Nucleus accumbens (tissue), 56 donors: Measurements from ENCODE around the gene DMRTC2.

ENCODE experiments used
- DNase-seq, 56 donors: peaks; one replicate each; lab custom pipeline; 2025; lab: John Stamatoyannopoulos, UW

Gene DMRTC2

GRCh38 chr19:41886761-41887710 is 42.2 kb downstream of the DMRTC2 start:
- no peak for DNase-seq

DNA sequence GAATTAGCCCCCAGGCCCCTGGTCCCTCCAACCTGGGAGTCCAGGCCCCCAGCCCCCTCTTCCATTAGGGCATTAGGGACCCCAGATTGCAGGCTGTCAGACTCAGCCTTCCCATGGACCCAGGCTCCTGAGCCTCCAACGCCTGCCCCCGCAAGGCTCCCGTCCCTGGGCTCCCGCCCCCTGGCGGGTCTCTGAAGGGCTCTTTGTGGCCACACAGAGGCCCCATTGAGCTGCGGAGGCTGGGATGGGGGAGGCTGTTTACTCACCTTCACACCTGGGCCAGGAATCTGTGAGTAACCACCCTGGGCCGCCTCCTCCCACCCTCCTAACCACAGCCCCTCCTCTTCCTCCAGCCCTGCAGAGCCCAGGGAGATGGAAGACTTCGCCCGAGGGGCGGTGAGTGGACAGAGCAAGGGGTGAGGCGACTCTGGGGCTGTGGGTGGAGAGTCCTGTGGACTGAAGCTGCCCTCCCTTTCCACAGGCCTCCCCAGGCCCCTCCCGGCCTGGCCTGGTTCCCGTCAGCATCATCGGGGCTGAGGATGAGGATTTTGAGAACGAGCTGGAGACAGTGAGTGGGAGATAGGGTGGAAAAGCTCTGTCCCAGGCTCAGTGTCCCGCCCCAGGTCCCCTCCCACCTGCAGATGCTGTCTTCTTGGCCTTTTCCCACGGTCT is 43.0 kb downstream of the DMRTC2 start:
- peak in 43 of 56 donors; percentile 6 to 76 (median 41) for DNase-seq

DNA sequence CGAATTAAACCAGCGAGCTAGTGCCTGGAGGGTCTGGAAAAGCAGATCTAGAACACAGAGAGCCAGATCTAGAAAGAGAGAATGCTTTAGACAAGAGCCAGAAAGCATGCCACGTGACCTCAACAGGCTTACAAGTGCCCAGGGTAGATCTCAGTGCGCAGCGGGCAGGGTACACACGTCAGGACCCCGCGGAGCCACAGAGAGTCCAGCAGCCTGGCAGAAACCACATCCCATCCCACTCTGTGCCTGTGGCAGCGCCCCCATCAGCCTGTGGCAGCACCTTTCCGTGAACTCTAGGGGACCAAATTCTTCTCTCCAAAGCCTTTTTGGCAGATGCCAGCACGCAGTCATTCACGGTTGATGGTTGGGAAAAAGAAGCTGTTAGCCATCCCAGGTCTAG is 44.1 kb downstream of the DMRTC2 start:
- no peak for DNase-seq

- DNase-seq, result no peak
Observed at GRCh38 chr19:41889896-41890295, 45.1 kb downstream of the DMRTC2 start.

- no peak for DNase-seq
Observed at GRCh38 chr19:41890936-41891335, 46.1 kb downstream of the DMRTC2 start.

DNA sequence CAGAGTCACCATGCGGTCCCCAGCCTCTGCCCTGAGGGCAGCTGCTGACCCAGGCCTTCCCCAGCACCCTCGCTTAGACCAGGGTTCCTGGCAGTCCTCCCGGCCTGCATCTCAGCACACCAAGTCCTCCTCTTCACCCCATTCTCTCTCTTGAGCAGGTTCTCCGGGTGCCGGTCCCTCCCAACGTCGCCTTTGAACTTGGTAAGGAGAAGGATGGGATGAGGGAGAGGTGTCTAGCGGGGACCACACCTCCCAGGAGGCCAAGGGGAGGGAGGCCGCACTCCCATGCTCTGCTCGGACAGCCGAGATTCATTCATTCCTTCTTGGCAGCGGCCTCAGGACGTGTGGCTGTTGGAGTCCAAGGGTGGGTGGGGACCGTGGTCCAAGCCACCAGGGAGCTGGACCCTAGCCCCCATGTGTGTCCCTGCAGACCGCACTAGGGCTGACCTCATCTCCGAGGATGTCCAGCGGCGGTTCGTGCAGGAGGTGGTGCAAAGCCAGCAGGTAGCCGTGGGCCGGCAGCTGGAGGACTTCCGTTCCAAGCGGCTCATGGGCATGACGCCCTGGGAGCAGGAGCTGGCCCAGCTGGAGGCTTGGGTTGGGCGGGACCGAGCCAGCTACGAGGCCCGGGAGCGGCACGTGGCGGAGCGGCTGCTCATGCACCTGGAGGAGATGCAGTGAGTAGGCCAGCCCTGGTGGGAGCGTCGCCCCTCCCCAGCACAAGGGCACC is 47.5 kb downstream of the DMRTC2 start:
- no peak for DNase-seq

DNA sequence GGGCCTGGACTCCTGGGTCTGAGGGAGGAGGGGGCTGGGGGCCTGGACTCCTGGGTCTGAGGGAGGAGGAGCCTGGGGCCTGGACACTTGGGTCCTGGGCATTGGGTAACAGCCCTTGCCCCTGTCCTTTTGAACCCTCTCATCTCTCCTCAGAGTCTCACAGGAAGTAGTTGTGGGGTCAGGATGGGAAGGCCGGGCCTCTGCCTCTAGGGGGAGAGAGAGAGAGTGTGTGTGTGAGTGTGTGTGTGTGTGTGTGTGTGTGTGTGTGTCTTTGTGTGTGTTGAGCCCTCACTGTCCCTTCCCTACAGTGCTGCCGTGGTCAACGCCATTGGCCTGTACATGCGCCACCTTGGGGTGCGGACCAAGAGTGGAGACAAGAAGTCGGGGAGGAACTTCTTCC is 49.1 kb downstream of the DMRTC2 start:
- DNase-seq, result no peak

DNA sequence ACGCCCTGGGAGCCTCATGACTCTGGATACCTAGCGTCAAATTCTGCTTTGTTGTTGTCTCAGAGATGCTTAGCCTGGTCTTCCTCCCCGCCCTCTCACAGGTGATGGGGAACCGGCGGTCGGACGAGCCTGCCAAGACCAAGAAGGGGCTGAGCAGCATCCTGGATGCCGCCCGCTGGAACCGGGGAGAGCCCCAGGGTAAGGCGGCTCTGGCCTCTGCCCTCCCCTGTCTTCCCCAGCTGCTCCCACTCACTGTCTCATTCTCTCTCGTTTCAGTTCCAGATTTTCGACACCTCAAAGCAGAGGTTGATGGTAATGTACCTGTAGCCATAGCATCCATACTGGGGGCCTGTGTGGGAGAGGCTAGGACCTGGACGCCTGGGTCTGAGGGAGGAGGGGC is 49.5 kb downstream of the DMRTC2 start:
- DNase-seq, result no peak

- DNase-seq, result no peak
Observed at GRCh38 chr19:41895745-41896580, 51.1 kb downstream of the DMRTC2 start.

GRCh38 chr19:41896581-41896942 is 51.7 kb downstream of the DMRTC2 start:
- DNase-seq, result no peak

GRCh38 chr19:41897181-41897580 is 52.3 kb downstream of the DMRTC2 start:
- no peak for DNase-seq

GRCh38 chr19:41897820-41898219 is 53.0 kb downstream of the DMRTC2 start:
- no peak for DNase-seq

DNA sequence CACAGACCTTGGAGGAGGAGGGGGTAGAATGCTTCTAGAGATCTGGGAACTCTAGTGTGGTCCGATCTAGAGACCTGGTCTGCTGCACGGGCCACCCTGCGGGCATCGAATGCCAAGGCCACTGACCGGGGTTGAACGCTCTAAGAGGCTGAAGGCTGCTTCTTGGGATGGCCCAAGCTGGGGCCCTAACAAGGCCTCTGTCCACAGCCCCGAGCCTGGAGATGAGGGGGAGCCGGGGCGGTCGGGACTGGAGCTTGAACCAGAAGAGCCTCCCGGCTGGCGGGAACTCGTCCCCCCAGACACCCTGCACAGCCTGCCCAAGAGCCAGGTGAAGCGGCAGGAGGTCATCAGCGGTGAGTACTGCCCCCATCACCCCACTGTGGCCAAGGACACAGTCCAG is 53.4 kb downstream of the DMRTC2 start:
- no peak for DNase-seq
